Measurements from ENCODE around the gene KIAA1958. TPM values are rescaled to one million over a fixed set of nuclear protein-coding genes. Genes with fewer than 3 reads are reported as not detected.

KIAA1958 gene
- total and polyA plus RNA-seq, 2 of the 4 experiments (the other 2 are of a cell fraction), result 0.65 to 1.8 TPM

DNA sequence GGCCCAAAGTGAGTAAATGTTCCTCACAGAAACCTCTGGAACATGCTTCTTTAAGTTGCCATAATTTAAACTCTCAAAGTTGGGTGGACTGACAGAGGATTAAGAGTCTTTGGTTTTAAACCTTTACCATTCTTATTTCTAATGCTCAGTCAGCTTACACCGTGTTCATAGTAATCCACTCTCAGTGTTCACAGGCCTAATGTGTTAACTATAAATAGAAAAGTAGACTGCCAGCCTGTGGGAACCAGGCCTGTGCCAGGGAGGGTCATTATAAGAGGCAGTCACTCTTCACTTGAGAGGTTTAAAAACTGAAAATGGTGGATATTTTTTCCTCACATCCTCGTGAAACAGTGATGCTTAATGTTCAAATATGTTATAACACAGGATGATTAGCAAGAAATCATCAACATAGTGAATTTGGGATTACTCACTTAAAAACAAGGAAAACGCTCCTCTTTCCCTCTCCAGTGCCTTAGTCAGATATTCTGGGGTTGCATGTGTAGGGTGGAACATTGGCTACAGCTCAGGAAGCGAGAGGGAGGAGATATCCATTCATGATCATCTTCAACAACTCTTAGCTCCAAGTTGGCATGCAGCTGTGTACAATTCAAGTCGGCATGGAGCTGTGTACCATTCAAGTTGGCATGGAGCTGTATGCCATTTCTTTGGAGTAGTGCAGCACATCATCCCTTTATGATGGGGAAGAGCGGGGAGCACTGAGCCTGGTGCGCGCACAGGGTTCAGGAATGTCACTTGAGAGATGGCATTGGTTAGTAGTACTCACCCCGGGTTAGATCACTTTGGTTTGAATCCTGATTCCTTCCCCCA is 65.8 kb downstream of the KIAA1958 start (continued):
- no peak for TF ChIP-seq RAD21 (IDR thresholded peaks at IDR 0.05; ENCODE audit: low read length)

DNA sequence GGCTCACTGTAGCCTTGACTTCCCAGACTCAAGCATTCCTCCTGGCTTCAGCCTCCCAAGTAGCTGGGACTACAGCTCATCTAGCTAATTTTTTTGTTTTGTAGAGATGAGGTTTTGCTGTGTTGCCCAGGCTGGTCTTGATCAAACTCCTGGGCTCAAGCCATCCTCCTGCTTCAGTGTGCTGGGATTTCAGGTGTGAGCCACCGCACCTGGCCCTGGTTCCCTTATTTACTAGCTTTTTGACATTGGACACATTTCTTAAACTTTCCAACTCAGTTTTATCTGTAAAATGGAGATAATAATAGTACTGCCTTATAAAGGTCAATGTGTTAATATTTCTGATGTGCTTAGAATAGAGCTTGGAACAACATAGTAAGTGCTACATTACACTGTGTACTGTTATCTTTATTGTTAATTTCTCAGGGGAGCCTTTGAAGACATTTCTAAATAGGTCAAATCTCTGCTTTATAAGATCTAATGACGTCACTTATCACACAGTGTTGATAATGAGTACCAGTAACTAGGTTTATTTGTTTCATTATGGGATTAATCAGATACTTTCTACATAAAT is 66.7 kb downstream of the KIAA1958 start:
- H3K9ac ChIP-seq (ENCODE audit: low read depth, low read length), result no peak overlapping the region
- no peak overlapping the region for H2BK15ac ChIP-seq (ENCODE audit: low read depth, low read length)
- no peak overlapping the region for H2AK9ac ChIP-seq (replicated peaks; ENCODE audit: low read depth, low read length, poor library complexity)
- no peak overlapping the region for H3K18ac ChIP-seq (ENCODE audit: low read depth, low read length)
- no CpG with 5 or more reads among the region's 2 CpGs for WGBS, 2 experiments (ENCODE audit: extremely low coverage in 2 of 2, insufficient read length in 1 of 2)
- H3K4me2 ChIP-seq (ENCODE audit: low read depth, low read length), result no peak overlapping the region
- dilution Hi-C loops (cut with HindIII; ENCODE audit: low sequenced_read_pairs, unreplicated experiment), result no loop called here
- H3K56ac ChIP-seq (ENCODE audit: extremely low read depth, insufficient read depth, low read length), result no peak overlapping the region
- no peak overlapping the region for H2BK120ac ChIP-seq (ENCODE audit: low read depth, low read length)
- BruUV-seq (replicated peaks), result no TSS peak
- H3K79me1 ChIP-seq (ENCODE audit: low read depth in 1 of 2, low read length in 2 of 2), result peaks cover 0 to 3% of the 10 kb centered on the region in 2 experiments; a peak in 1 of 4 replicates
- peaks cover 12% of the 10 kb centered on the region for H3K4me1 ChIP-seq (ENCODE audit: control insufficient read depth, insufficient read depth, low read length)
- intact Hi-C loops (cut with micrococcal nuclease), result no loop called here
- no peak overlapping the region for H4K5ac ChIP-seq (ENCODE audit: low read depth, low read length)
- H4K20me1 ChIP-seq (ENCODE audit: insufficient read depth, low read length), result no peaks in the 10 kb centered on the region
- no peak overlapping the region for H2BK5ac ChIP-seq (ENCODE audit: low read depth, low read length, poor library complexity, severe bottlenecking)
- H4K8ac ChIP-seq (ENCODE audit: low read depth in 2 of 2, low read length in 2 of 2), result no peak overlapping the region
- H3K9me1 ChIP-seq (ENCODE audit: insufficient read depth, low read length), result peaks cover 9% of the 10 kb centered on the region; the same call in 1 of the 2 replicates
- in situ Hi-C loops (cut with MboI; ENCODE audit: low sequenced_read_pairs), result no loop called here
- no peaks in the 10 kb centered on the region for H3K36me3 ChIP-seq (ENCODE audit: control insufficient read depth, insufficient read depth, low read length)
- ATAC-seq (ENCODE audit: low read depth), result no peak
- H3K27ac ChIP-seq (ENCODE audit: insufficient read depth, low read length), result no peak overlapping the region
- H3K4me3 ChIP-seq (ENCODE audit: insufficient read depth, low read depth, low read length), result no peak overlapping the region
- CTCF ChIA-PET, result interaction anchor here (0.6 kb wide), 1 partner anchor 18 kb away, joined by 3 read pairs; no protein-coding TSS in a partner anchor
- H2BK20ac ChIP-seq (ENCODE audit: low read depth, low read length), result no peak overlapping the region
- POLR2A ChIA-PET (ENCODE audit: unreplicated experiment), result no interaction called here
- no peak overlapping the region for H2AFZ ChIP-seq (replicated peaks; ENCODE audit: low read length, poor library complexity)
- H3K9me3 ChIP-seq (ENCODE audit: control insufficient read depth, insufficient read depth, low read length), result no peaks in the 10 kb centered on the region
- no peak overlapping the region for H4K91ac ChIP-seq (ENCODE audit: insufficient read depth, low read depth, low read length)
- H3K23ac ChIP-seq (ENCODE audit: low read depth, low read length), result no peak overlapping the region
- H3K14ac ChIP-seq (replicated peaks; ENCODE audit: low read depth, low read length), result no peak overlapping the region
- H3K4ac ChIP-seq (ENCODE audit: low read depth, low read length), result no peak overlapping the region
- H2AK5ac ChIP-seq (ENCODE audit: low read depth, low read length), result no peak overlapping the region
- peaks cover 4% of the 10 kb centered on the region; the same call in 1 of the 2 replicates for H3K27me3 ChIP-seq (ENCODE audit: control insufficient read depth, insufficient read depth, low read length)
- no peak for DNase-seq
- TF ChIP-seq CEBPB (IDR thresholded peaks at IDR 0.05; ENCODE audit: low read depth, low read length), result no peak
- no peak for TF ChIP-seq RFX5 (IDR thresholded peaks at IDR 0.05; ENCODE audit: low read depth, low read length)
- TF ChIP-seq POLR2A (IDR thresholded peaks at IDR 0.05; ENCODE audit: low read depth, low read length), result no peak
- TF ChIP-seq MAFK (IDR thresholded peaks at IDR 0.05; ENCODE audit: low read depth, low read length), result no peak
- TF ChIP-seq, protein P1, sequence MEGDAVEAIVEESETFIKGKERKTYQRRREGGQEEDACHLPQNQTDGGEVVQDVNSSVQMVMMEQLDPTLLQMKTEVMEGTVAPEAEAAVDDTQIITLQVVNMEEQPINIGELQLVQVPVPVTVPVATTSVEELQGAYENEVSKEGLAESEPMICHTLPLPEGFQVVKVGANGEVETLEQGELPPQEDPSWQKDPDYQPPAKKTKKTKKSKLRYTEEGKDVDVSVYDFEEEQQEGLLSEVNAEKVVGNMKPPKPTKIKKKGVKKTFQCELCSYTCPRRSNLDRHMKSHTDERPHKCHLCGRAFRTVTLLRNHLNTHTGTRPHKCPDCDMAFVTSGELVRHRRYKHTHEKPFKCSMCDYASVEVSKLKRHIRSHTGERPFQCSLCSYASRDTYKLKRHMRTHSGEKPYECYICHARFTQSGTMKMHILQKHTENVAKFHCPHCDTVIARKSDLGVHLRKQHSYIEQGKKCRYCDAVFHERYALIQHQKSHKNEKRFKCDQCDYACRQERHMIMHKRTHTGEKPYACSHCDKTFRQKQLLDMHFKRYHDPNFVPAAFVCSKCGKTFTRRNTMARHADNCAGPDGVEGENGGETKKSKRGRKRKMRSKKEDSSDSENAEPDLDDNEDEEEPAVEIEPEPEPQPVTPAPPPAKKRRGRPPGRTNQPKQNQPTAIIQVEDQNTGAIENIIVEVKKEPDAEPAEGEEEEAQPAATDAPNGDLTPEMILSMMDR (conservative IDR thresholded peaks at IDR 0.05; ENCODE audit: low read depth, low read length), result no peak
- TF ChIP-seq, protein P2, sequence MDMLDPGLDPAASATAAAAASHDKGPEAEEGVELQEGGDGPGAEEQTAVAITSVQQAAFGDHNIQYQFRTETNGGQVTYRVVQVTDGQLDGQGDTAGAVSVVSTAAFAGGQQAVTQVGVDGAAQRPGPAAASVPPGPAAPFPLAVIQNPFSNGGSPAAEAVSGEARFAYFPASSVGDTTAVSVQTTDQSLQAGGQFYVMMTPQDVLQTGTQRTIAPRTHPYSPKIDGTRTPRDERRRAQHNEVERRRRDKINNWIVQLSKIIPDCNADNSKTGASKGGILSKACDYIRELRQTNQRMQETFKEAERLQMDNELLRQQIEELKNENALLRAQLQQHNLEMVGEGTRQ (IDR thresholded peaks at IDR 0.05; ENCODE audit: low read depth, low read length), result no peak
- TF ChIP-seq NFE2L2 (IDR thresholded peaks at IDR 0.05; ENCODE audit: low read depth, low read length), result no peak
- no peak for TF ChIP-seq MAZ (IDR thresholded peaks at IDR 0.05; ENCODE audit: borderline replicate concordance, low read depth, low read length)
- TF ChIP-seq, protein P3, sequence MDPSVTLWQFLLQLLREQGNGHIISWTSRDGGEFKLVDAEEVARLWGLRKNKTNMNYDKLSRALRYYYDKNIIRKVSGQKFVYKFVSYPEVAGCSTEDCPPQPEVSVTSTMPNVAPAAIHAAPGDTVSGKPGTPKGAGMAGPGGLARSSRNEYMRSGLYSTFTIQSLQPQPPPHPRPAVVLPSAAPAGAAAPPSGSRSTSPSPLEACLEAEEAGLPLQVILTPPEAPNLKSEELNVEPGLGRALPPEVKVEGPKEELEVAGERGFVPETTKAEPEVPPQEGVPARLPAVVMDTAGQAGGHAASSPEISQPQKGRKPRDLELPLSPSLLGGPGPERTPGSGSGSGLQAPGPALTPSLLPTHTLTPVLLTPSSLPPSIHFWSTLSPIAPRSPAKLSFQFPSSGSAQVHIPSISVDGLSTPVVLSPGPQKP (IDR thresholded peaks at IDR 0.05; ENCODE audit: borderline replicate concordance, low read depth, low read length), result no peak
- no peak for TF ChIP-seq FOS (IDR thresholded peaks at IDR 0.05; ENCODE audit: low read depth, low read length)
- TF ChIP-seq MXI1 (IDR thresholded peaks at IDR 0.05; ENCODE audit: borderline replicate concordance, low read depth, low read length), result no peak
